Activated gamma-delta T cell treated with Interleukin-2 at 50 U/mL for 16 hours (primary cell): ENCODE measurements around the gene TACC3.

Experiments
- DNase-seq: peaks from one replicate; pipeline ENCODE4 v3.0.0-alpha.2; 2020

Gene TACC3

GRCh38 chr4:1778642-1779392 lies 57.5 kb downstream of the TACC3 start:
- no peak for DNase-seq

- no peak for DNase-seq
These were observed 58.5 kb downstream of the TACC3 start for GRCh38 chr4:1779588-1780382.

- DNase-seq: no peak
These were observed 59.1 kb downstream of the TACC3 start for GRCh38 chr4:1780435-1780834.

GRCh38 chr4:1783015-1783414 lies 61.7 kb downstream of the TACC3 start:
- no peak for DNase-seq

- DNase-seq: no peak
These were observed 62.6 kb downstream of the TACC3 start for GRCh38 chr4:1783970-1784369.

GRCh38 chr4:1784395-1784788 lies 63.1 kb downstream of the TACC3 start:
- DNase-seq: no peak

GRCh38 chr4:1784789-1785591 lies 63.7 kb downstream of the TACC3 start:
- DNase-seq: no peak

- no peak for DNase-seq
These were observed 64.3 kb downstream of the TACC3 start for GRCh38 chr4:1785592-1785991.

- DNase-seq: no peak
These were observed 65.4 kb downstream of the TACC3 start for GRCh38 chr4:1786544-1787362.

GRCh38 chr4:1787411-1788077 lies 66.2 kb downstream of the TACC3 start:
- DNase-seq: no peak

- no peak for DNase-seq
These were observed 67.1 kb downstream of the TACC3 start for GRCh38 chr4:1788254-1788973.

GRCh38 chr4:1789552-1789951 lies 68.2 kb downstream of the TACC3 start:
- no peak for DNase-seq

GRCh38 chr4:1790005-1790404 lies 68.7 kb downstream of the TACC3 start:
- DNase-seq: no peak

GRCh38 chr4:1792158-1792831 lies 71.0 kb downstream of the TACC3 start:
- no peak for DNase-seq

- DNase-seq: peak; percentile 17
These were observed 71.6 kb downstream of the TACC3 start, which contains the start of gene FGFR3 for GRCh38 chr4:1792832-1793495. FGFR3 (plus strand) TSS chr4:1793293; CDS start chr4:1793935, 642 bp downstream.

GRCh38 chr4:1793496-1793840 lies 72.1 kb downstream of the TACC3 start:
- peak; percentile 23 for DNase-seq

GRCh38 chr4:1793940-1794808 lies 72.9 kb downstream of the TACC3 start:
- DNase-seq: no peak
